ENCODE measurements around the gene RACGAP1.
"Not testable (repeated sequence)": the region's sequence is repeated elsewhere in the genome, so short reads cannot be mapped to it uniquely, and the experiment has no call there.

Gene RACGAP1

GRCh38 chr12:50032854-50033581 lies 7.7 kb upstream of the RACGAP1 start:
- no peak overlapping the region for H3K4ac ChIP-seq (ENCODE audit: low read depth, low read length)
- no peak overlapping the region for H2BK120ac ChIP-seq (ENCODE audit: low read depth, low read length)
- no peaks in the 10 kb centered on the region for H3K27me3 ChIP-seq (ENCODE audit: insufficient read depth, low read length, poor library complexity)
- peak overlapping the region; percentile 89 for H3K56ac ChIP-seq (ENCODE audit: low read length)
- no peaks in the 10 kb centered on the region for H3K36me3 ChIP-seq (ENCODE audit: control insufficient read depth, insufficient read depth, low read length)
- H3K79me1 ChIP-seq (ENCODE audit: low read length) = no peaks in the 10 kb centered on the region
- DNase-seq = peak; percentile 72
- H2AK5ac ChIP-seq (ENCODE audit: low read length) = no peak overlapping the region
- H2BK5ac ChIP-seq (ENCODE audit: low read length) = no peak overlapping the region
- H2BK15ac ChIP-seq (replicated peaks; ENCODE audit: low read depth) = no peak overlapping the region
- H3K18ac ChIP-seq (ENCODE audit: low read length) = peak overlapping the region; percentile 3
- H3K23ac ChIP-seq (ENCODE audit: low read length) = no peak overlapping the region
- WGBS (ENCODE audit: extremely low coverage, insufficient coverage, low lambda C conversion rate) = no CpG with 5 or more reads among the region's 37 CpGs
- H3K4me2 ChIP-seq (ENCODE audit: low read length) = peak overlapping the region; percentile 84
- peak overlapping the region; percentile 72 for H3K9ac ChIP-seq (ENCODE audit: low read length)
- H3K4me1 ChIP-seq (ENCODE audit: control insufficient read depth, low read depth, low read length) = no peaks in the 10 kb centered on the region
- peak overlapping the region; percentile 44 for H3K4me3 ChIP-seq (ENCODE audit: low read length)
- H4K5ac ChIP-seq (ENCODE audit: low read length) = no peak overlapping the region
- no peaks in the 10 kb centered on the region for H3K79me2 ChIP-seq (ENCODE audit: control insufficient read depth, insufficient read depth, low read length)
- no peak overlapping the region for H3K27ac ChIP-seq (ENCODE audit: low read depth, low read length)
- no peak overlapping the region for H4K8ac ChIP-seq (ENCODE audit: low read depth, low read length)

GRCh38 chr12:50032515-50032853 lies 7.2 kb upstream of the RACGAP1 start:
- H2BK15ac ChIP-seq (replicated peaks; ENCODE audit: low read depth) = no peak overlapping the region
- no peaks in the 10 kb centered on the region for H3K79me1 ChIP-seq (ENCODE audit: low read length)
- H2BK5ac ChIP-seq (ENCODE audit: low read length) = no peak overlapping the region
- peak overlapping the region; percentile 44 for H3K4me3 ChIP-seq (ENCODE audit: low read length)
- no peak overlapping the region for H3K4ac ChIP-seq (ENCODE audit: low read depth, low read length)
- peak; percentile 46 for DNase-seq
- H3K4me1 ChIP-seq (ENCODE audit: control insufficient read depth, low read depth, low read length) = no peaks in the 10 kb centered on the region
- no peaks in the 10 kb centered on the region for H3K27me3 ChIP-seq (ENCODE audit: insufficient read depth, low read length, poor library complexity)
- peak overlapping the region; percentile 84 for H3K4me2 ChIP-seq (ENCODE audit: low read length)
- H3K18ac ChIP-seq (ENCODE audit: low read length) = no peak overlapping the region
- H3K27ac ChIP-seq (ENCODE audit: low read depth, low read length) = no peak overlapping the region
- no CpG with 5 or more reads among the region's 21 CpGs for WGBS (ENCODE audit: extremely low coverage, insufficient coverage, low lambda C conversion rate)
- H2AK5ac ChIP-seq (ENCODE audit: low read length) = no peak overlapping the region
- H3K56ac ChIP-seq (ENCODE audit: low read length) = peak overlapping the region; percentile 89
- no peak overlapping the region for H4K8ac ChIP-seq (ENCODE audit: low read depth, low read length)
- H3K23ac ChIP-seq (ENCODE audit: low read length) = no peak overlapping the region
- no peaks in the 10 kb centered on the region for H3K36me3 ChIP-seq (ENCODE audit: control insufficient read depth, insufficient read depth, low read length)
- no peaks in the 10 kb centered on the region for H3K79me2 ChIP-seq (ENCODE audit: control insufficient read depth, insufficient read depth, low read length)
- H2BK120ac ChIP-seq (ENCODE audit: low read depth, low read length) = no peak overlapping the region
- no peak overlapping the region for H4K5ac ChIP-seq (ENCODE audit: low read length)
- H3K9ac ChIP-seq (ENCODE audit: low read length) = peak overlapping the region; percentile 72

GRCh38 chr12:50030449-50030848 lies 5.2 kb upstream of the RACGAP1 start:
- not testable (repeated sequence) for H3K4me2 ChIP-seq (ENCODE audit: low read length); H3K27me3 ChIP-seq (ENCODE audit: insufficient read depth, low read length, poor library complexity); H3K4me3 ChIP-seq (ENCODE audit: low read length); H2AK5ac ChIP-seq (ENCODE audit: low read length); H3K9ac ChIP-seq (ENCODE audit: low read length); H2BK120ac ChIP-seq (ENCODE audit: low read depth, low read length); H3K79me2 ChIP-seq (ENCODE audit: control insufficient read depth, insufficient read depth, low read length); H3K23ac ChIP-seq (ENCODE audit: low read length); H3K4me1 ChIP-seq (ENCODE audit: control insufficient read depth, low read depth, low read length); DNase-seq; H2BK15ac ChIP-seq (replicated peaks; ENCODE audit: low read depth); H3K56ac ChIP-seq (ENCODE audit: low read length); H2BK5ac ChIP-seq (ENCODE audit: low read length); H4K8ac ChIP-seq (ENCODE audit: low read depth, low read length); H3K27ac ChIP-seq (ENCODE audit: low read depth, low read length); H4K5ac ChIP-seq (ENCODE audit: low read length); H3K4ac ChIP-seq (ENCODE audit: low read depth, low read length); H3K36me3 ChIP-seq (ENCODE audit: control insufficient read depth, insufficient read depth, low read length); H3K18ac ChIP-seq (ENCODE audit: low read length); H3K79me1 ChIP-seq (ENCODE audit: low read length)
- WGBS (ENCODE audit: extremely low coverage, insufficient coverage, low lambda C conversion rate) = no CpG with 5 or more reads among the region's 9 CpGs

GRCh38 chr12:50026691-50027090 lies 1.4 kb upstream of the RACGAP1 start:
- peaks cover 2% of the 10 kb centered on the region for H3K79me1 ChIP-seq (ENCODE audit: low read length)
- no peak overlapping the region for H3K27ac ChIP-seq (ENCODE audit: low read depth, low read length)
- no peak overlapping the region for H4K5ac ChIP-seq (ENCODE audit: low read length)
- no peak overlapping the region for H3K56ac ChIP-seq (ENCODE audit: low read length)
- no peak overlapping the region for H2BK5ac ChIP-seq (ENCODE audit: low read length)
- no peak overlapping the region for H3K4me2 ChIP-seq (ENCODE audit: low read length)
- H4K8ac ChIP-seq (ENCODE audit: low read depth, low read length) = no peak overlapping the region
- no peak overlapping the region for H3K4ac ChIP-seq (ENCODE audit: low read depth, low read length)
- no peaks in the 10 kb centered on the region for H3K4me1 ChIP-seq (ENCODE audit: control insufficient read depth, low read depth, low read length)
- H3K27me3 ChIP-seq (ENCODE audit: insufficient read depth, low read length, poor library complexity) = no peaks in the 10 kb centered on the region
- H3K18ac ChIP-seq (ENCODE audit: low read length) = no peak overlapping the region
- H2BK120ac ChIP-seq (ENCODE audit: low read depth, low read length) = no peak overlapping the region
- H3K23ac ChIP-seq (ENCODE audit: low read length) = no peak overlapping the region
- no peak overlapping the region for H3K4me3 ChIP-seq (ENCODE audit: low read length)
- no peak overlapping the region for H3K9ac ChIP-seq (ENCODE audit: low read length)
- DNase-seq = no peak
- no CpG with 5 or more reads among the region's 3 CpGs for WGBS (ENCODE audit: extremely low coverage, insufficient coverage, low lambda C conversion rate)
- H3K36me3 ChIP-seq (ENCODE audit: control insufficient read depth, insufficient read depth, low read length) = no peaks in the 10 kb centered on the region
- H2BK15ac ChIP-seq (replicated peaks; ENCODE audit: low read depth) = peak overlapping the region; percentile 94
- peaks cover 16% of the 10 kb centered on the region for H3K79me2 ChIP-seq (ENCODE audit: control insufficient read depth, insufficient read depth, low read length)
- H2AK5ac ChIP-seq (ENCODE audit: low read length) = no peak overlapping the region

DNA sequence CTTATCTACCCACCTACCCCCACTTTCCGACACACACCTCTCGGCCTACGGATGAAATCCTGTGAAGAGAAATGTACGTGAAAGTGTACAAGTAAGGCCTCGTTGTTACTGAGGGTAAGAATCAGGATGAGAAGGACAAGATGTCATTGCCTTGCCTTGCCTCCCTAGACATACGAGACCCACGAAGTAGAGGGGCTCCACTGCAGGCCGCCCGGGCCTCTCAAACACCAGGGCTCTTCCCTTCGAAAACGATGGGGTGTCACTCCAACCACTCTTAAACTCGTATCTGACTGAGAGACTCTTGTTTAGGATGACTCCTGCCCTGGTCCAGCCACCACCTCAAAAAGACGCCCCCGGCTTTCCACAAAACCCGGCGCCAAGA lies 498 bp downstream of the RACGAP1 start:
- Histone ChIP-seq H3K18ac (ENCODE audit: low read length) (peak overlapping the region; percentile 91), H3K56ac (ENCODE audit: low read length) (peak overlapping the region; percentile 99), H2BK120ac (ENCODE audit: low read depth, low read length) (no peak overlapping the region), H2BK5ac (ENCODE audit: low read length) (peak overlapping the region; percentile 50), H3K23ac (ENCODE audit: low read length) (peak overlapping the region; percentile 89), H3K4me1 (ENCODE audit: control insufficient read depth, low read depth, low read length) (no peaks in the 10 kb centered on the region), H4K5ac (ENCODE audit: low read length) (no peak overlapping the region), H3K79me2 (ENCODE audit: control insufficient read depth, insufficient read depth, low read length) (peaks cover 29% of the 10 kb centered on the region), H3K27me3 (ENCODE audit: insufficient read depth, low read length, poor library complexity) (no peaks in the 10 kb centered on the region), H3K9ac (ENCODE audit: low read length) (peak overlapping the region; percentile 99), H3K27ac (ENCODE audit: low read depth, low read length) (peak overlapping the region; percentile 54), H4K8ac (ENCODE audit: low read depth, low read length) (no peak overlapping the region), H3K4ac (ENCODE audit: low read depth, low read length) (peak overlapping the region; percentile 89), H3K4me2 (ENCODE audit: low read length) (peak overlapping the region; percentile 93), H2BK15ac (replicated peaks; ENCODE audit: low read depth) (no peak overlapping the region), H3K36me3 (ENCODE audit: control insufficient read depth, insufficient read depth, low read length) (no peaks in the 10 kb centered on the region), H3K4me3 (ENCODE audit: low read length) (peak overlapping the region; percentile 97), H2AK5ac (ENCODE audit: low read length) (peak overlapping the region; percentile 97), H3K79me1 (ENCODE audit: low read length) (peaks cover 4% of the 10 kb centered on the region)
- WGBS (ENCODE audit: extremely low coverage, insufficient coverage, low lambda C conversion rate) = no CpG with 5 or more reads among the region's 16 CpGs
- DNase-seq = no peak

GRCh38 chr12:50024227-50024626 lies 1.1 kb downstream of the RACGAP1 start:
- Histone ChIP-seq H4K8ac (ENCODE audit: low read depth, low read length) (no peak overlapping the region), H2BK15ac (replicated peaks; ENCODE audit: low read depth) (no peak overlapping the region), H4K5ac (ENCODE audit: low read length) (no peak overlapping the region), H3K27ac (ENCODE audit: low read depth, low read length) (no peak overlapping the region), H3K4me1 (ENCODE audit: control insufficient read depth, low read depth, low read length) (no peaks in the 10 kb centered on the region), H2BK120ac (ENCODE audit: low read depth, low read length) (no peak overlapping the region), H3K4me3 (ENCODE audit: low read length) (peak overlapping the region; percentile 97), H3K56ac (ENCODE audit: low read length) (no peak overlapping the region), H3K79me2 (ENCODE audit: control insufficient read depth, insufficient read depth, low read length) (peaks cover 32% of the 10 kb centered on the region), H3K4ac (ENCODE audit: low read depth, low read length) (no peak overlapping the region), H3K36me3 (ENCODE audit: control insufficient read depth, insufficient read depth, low read length) (no peaks in the 10 kb centered on the region), H3K9ac (ENCODE audit: low read length) (peak overlapping the region; percentile 99), H2AK5ac (ENCODE audit: low read length) (no peak overlapping the region), H3K79me1 (ENCODE audit: low read length) (peaks cover 4% of the 10 kb centered on the region), H3K4me2 (ENCODE audit: low read length) (peak overlapping the region; percentile 93), H3K23ac (ENCODE audit: low read length) (no peak overlapping the region), H3K18ac (ENCODE audit: low read length) (no peak overlapping the region), H2BK5ac (ENCODE audit: low read length) (no peak overlapping the region), H3K27me3 (ENCODE audit: insufficient read depth, low read length, poor library complexity) (no peaks in the 10 kb centered on the region)
- no peak for DNase-seq
- WGBS (ENCODE audit: extremely low coverage, insufficient coverage, low lambda C conversion rate) = no CpG with 5 or more reads among the region's 8 CpGs

Data from mesendoderm (in vitro differentiated cells).